Neural crest cell (in vitro differentiated cells): ENCODE measurements around the gene GALNT11. TPM values are rescaled to one million over a fixed set of nuclear protein-coding genes. Genes with fewer than 3 reads are reported as not detected.

ENCODE experiments used
- DNase-seq: peaks from one replicate; pipeline ENCODE4 v3.0.0; 2021; ENCODE audit warnings: low read depth, mixed read lengths, low spot score
- H3K27ac Mint-ChIP-seq: one replicate; pipeline ENCODE4 v1.8.0; 2021; ENCODE audit warnings: mild to moderate bottlenecking, mixed read lengths; ENCODE audit not compliant: unreplicated experiment
- H3K27me3 Mint-ChIP-seq: 2 replicates; pipeline ENCODE4 v1.8.0; 2021; ENCODE audit warnings: low read depth, mild to moderate bottlenecking, mixed read lengths
- H3K36me3 Mint-ChIP-seq: 2 replicates; pipeline ENCODE4 v1.8.0; 2021; ENCODE audit warnings: low read depth, mild to moderate bottlenecking, mixed read lengths
- H3K4me1 Mint-ChIP-seq: 2 replicates; pipeline ENCODE4 v1.8.0; 2021; ENCODE audit warnings: mixed read lengths
- H3K4me3 Mint-ChIP-seq: one replicate; pipeline ENCODE4 v1.8.0; 2021; ENCODE audit warnings: mild to moderate bottlenecking, mixed read lengths
- H3K9me3 Mint-ChIP-seq: 2 replicates; pipeline ENCODE4 v1.8.0; 2021; ENCODE audit warnings: mixed read lengths
- CTCF ChIP-seq: fragments of 200-600 bp; sonication (generic); conservative IDR thresholded peaks from 2 replicates; pipeline ENCODE4 v1.5.0; 2021; ENCODE audit warnings: antibody characterized with exemption, mild to moderate bottlenecking
- total RNA-seq: library from RNA; stranded (reverse); gene quantifications from 2 replicates; pipeline ENCODE4 v1.2.1, GENCODE V29; 2021

Gene GALNT11
- total RNA-seq, 1 donor from 2014 or later, result 30.6 TPM

GRCh38 chr7:152142976-152143595 lies 117.6 kb downstream of the GALNT11 start:
- H3K36me3 Mint-ChIP-seq, result peaks cover 20% of the 10 kb centered on the region
- H3K27ac Mint-ChIP-seq, result peak overlapping the region; percentile 84
- DNase-seq, result no peak
- H3K9me3 Mint-ChIP-seq, result no peaks in the 10 kb centered on the region
- no peaks in the 10 kb centered on the region for H3K27me3 Mint-ChIP-seq
- H3K4me1 Mint-ChIP-seq, result peaks cover 9% of the 10 kb centered on the region
- no peak overlapping the region for H3K4me3 Mint-ChIP-seq
- TF ChIP-seq CTCF, result no peak

- Mint-ChIP-seq H3K36me3 (peaks cover 20% of the 10 kb centered on the region), H3K4me3 (no peak overlapping the region), H3K4me1 (peaks cover 9% of the 10 kb centered on the region), H3K9me3 (no peaks in the 10 kb centered on the region), H3K27me3 (no peaks in the 10 kb centered on the region), H3K27ac (peak overlapping the region; percentile 21)
- no peak for DNase-seq
- no peak for TF ChIP-seq CTCF
These were observed 119.2 kb downstream of the GALNT11 start for GRCh38 chr7:152144557-152145245.

- Mint-ChIP-seq H3K4me3 (no peak overlapping the region), H3K9me3 (no peaks in the 10 kb centered on the region), H3K27ac (no peak overlapping the region), H3K36me3 (peaks cover 12% of the 10 kb centered on the region), H3K27me3 (no peaks in the 10 kb centered on the region), H3K4me1 (peaks cover 9% of the 10 kb centered on the region)
- TF ChIP-seq CTCF, result peak; percentile 67
- DNase-seq, result no peak
These were observed 120.5 kb downstream of the GALNT11 start for GRCh38 chr7:152145853-152146466.

- TF ChIP-seq CTCF, result no peak
- Mint-ChIP-seq H3K9me3 (no peaks in the 10 kb centered on the region), H3K4me3 (no peak overlapping the region), H3K27me3 (no peaks in the 10 kb centered on the region), H3K4me1 (no peaks in the 10 kb centered on the region), H3K27ac (peak overlapping the region; percentile 45), H3K36me3 (peaks cover 14% of the 10 kb centered on the region)
- no peak for DNase-seq
These were observed 123.2 kb downstream of the GALNT11 start for GRCh38 chr7:152148706-152149105.

- Mint-ChIP-seq H3K9me3 (no peaks in the 10 kb centered on the region), H3K27ac (no peak overlapping the region), H3K36me3 (peaks cover 20% of the 10 kb centered on the region), H3K4me3 (no peak overlapping the region), H3K27me3 (no peaks in the 10 kb centered on the region), H3K4me1 (no peaks in the 10 kb centered on the region)
- no peak for DNase-seq
- no peak for TF ChIP-seq CTCF
These were observed 123.9 kb downstream of the GALNT11 start for GRCh38 chr7:152149363-152149762.
